HCT116 (cell line): ENCODE results near the gene PAGE5. TPM values are rescaled to one million over a fixed set of nuclear protein-coding genes. Genes with fewer than 3 reads are reported as not detected.

Experiments used
- ATAC-seq: fragments of 200-7000 bp; cut with Tn5 transposase; 2 replicates; pipeline ENCODE4 v1.9.1; 2020; ENCODE audit warnings: mild to moderate bottlenecking, moderate library complexity
- BruUV-seq: library from RNA; stranded (reverse); fragments of 400-500 nt; replicated peaks from 2 replicates; lab custom pipeline; 2021; lab: Mats Ljungman, UMichigan
- CTCF ChIA-PET: fragments of 300-600 bp; sonication (Branson Sonifier 250); formaldehyde crosslinking; loops from one replicate; lab custom pipeline; 2021; ENCODE audit warnings: antibody characterized with exemption; lab: Charles Lee
- POLR2A ChIA-PET: fragments of 300-600, 350-600 bp; sonication (Branson Sonifier 250); formaldehyde crosslinking; loops from one replicate; lab custom pipeline; 2021; ENCODE audit warnings: antibody characterized with exemption; lab: Charles Lee
- RAD21 ChIA-PET, 2 experiments: fragments of 300-600 bp; sonication (Branson Sonifier 250); formaldehyde crosslinking; loops; one replicate each; lab custom pipeline; 2023; ENCODE audit warnings: low total read pairs in 2 of 2; ENCODE audit not compliant: uncharacterized antibody in 2 of 2, unreplicated experiment in 2 of 2, low non-redundant PET in 1 of 2; lab: Charles Lee
- DNase-seq: peaks from one replicate; pipeline ENCODE4 v3.0.0-alpha.2; 2010; ENCODE audit warnings: low read depth, low spot score
- H2AFZ ChIP-seq: fragments of 200-600 bp; shearing (Covaris generic), sonication (generic); 2 replicates; pipeline ENCODE4 v1.6.1; 2017; ENCODE audit warnings: low read depth, mixed run types, mixed read lengths, antibody characterized with exemption, low read length; ENCODE audit not compliant: poor library complexity, severe bottlenecking
- H3K27ac ChIP-seq: 2 replicates; pipeline ENCODE4 v1.5.1; 2012; ENCODE audit warnings: low read depth, low read length
- H3K27me3 ChIP-seq: fragments of 200-600 bp; sonication (generic); 2 replicates; pipeline ENCODE4 v1.6.1; 2016; ENCODE audit warnings: mixed run types, low read length, mixed read lengths; ENCODE audit not compliant: insufficient read depth
- H3K36me3 ChIP-seq, 2 experiments: fragments of 200-500 bp in 1 of 2; fragments of 200-600 bp in 1 of 2; sonication (Bioruptor generic) in 1 of 2; sonication (generic) in 1 of 2; 2 replicates each; pipeline versions ENCODE4 v1.5.1 to v1.6.1; 2014 to 2016; ENCODE audit warnings: low read length in 2 of 2, inconsistent platforms in 1 of 2, mixed read lengths in 1 of 2, mixed run types in 1 of 2; ENCODE audit not compliant: insufficient read depth in 2 of 2, control insufficient read depth in 1 of 2
- H3K4me1 ChIP-seq, 2 experiments: fragments of 200-600 bp in 1 of 2; sonication (generic) in 1 of 2; 2 replicates each; pipeline versions ENCODE4 v1.5.1 to v1.6.1; 2012 to 2017; ENCODE audit warnings: low read length in 2 of 2, inconsistent platforms in 1 of 2, mild to moderate bottlenecking in 1 of 2, mixed read lengths in 1 of 2, mixed run types in 1 of 2, moderate library complexity in 1 of 2; ENCODE audit not compliant: insufficient read depth in 2 of 2, control insufficient read depth in 1 of 2
- H3K4me2 ChIP-seq: fragments of 200-600 bp; sonication (generic); 2 replicates; pipeline ENCODE4 v1.6.1; 2017; ENCODE audit warnings: mixed run types, low read length, mixed read lengths
- H3K4me3 ChIP-seq, 2 experiments: fragments of 200-600 bp in 1 of 2; sonication (generic) in 1 of 2; replicated peaks in 1 of 2; 2 replicates each; pipeline ENCODE4 v1.5.1; 2011 to 2016; ENCODE audit warnings: low read length in 2 of 2, control low read depth in 1 of 2, low read depth in 1 of 2, mild to moderate bottlenecking in 1 of 2, mixed read lengths in 1 of 2, mixed run types in 1 of 2
- H3K79me2 ChIP-seq: fragments of 200-600 bp; sonication (generic); 2 replicates; pipeline ENCODE4 v1.6.1; 2017; ENCODE audit warnings: mild to moderate bottlenecking, mixed run types, low read length, moderate library complexity, mixed read lengths; ENCODE audit not compliant: insufficient read depth
- H3K9ac ChIP-seq: fragments of 200-600 bp; sonication (generic); 2 replicates; pipeline ENCODE4 v1.6.1; 2016; ENCODE audit warnings: low read length, mixed read lengths
- H3K9me2 ChIP-seq: fragments of 200-600 bp; sonication (generic), shearing (Covaris generic); 2 replicates; pipeline ENCODE4 v1.6.1; 2017; ENCODE audit warnings: mixed run types, mild to moderate bottlenecking, moderate library complexity; ENCODE audit not compliant: insufficient read depth
- H3K9me3 ChIP-seq, 2 experiments: fragments of 200-500 bp in 1 of 2; fragments of 200-600 bp in 1 of 2; sonication (Bioruptor generic) in 1 of 2; sonication (generic) in 1 of 2; 2 replicates each; pipeline ENCODE4 v1.6.1; 2014 to 2017; ENCODE audit warnings: low read length in 2 of 2, mixed read lengths in 2 of 2, inconsistent platforms in 1 of 2, low read depth in 1 of 2, mild to moderate bottlenecking in 1 of 2, mixed run types in 1 of 2, moderate library complexity in 1 of 2; ENCODE audit not compliant: control insufficient read depth in 1 of 2, insufficient read depth in 1 of 2
- H4K20me1 ChIP-seq: fragments of 200-600 bp; sonication (generic), shearing (Covaris generic); 2 replicates; pipeline ENCODE4 v1.6.1; 2017; ENCODE audit warnings: mixed run types, mild to moderate bottlenecking, moderate library complexity; ENCODE audit not compliant: insufficient read depth
- ATF3 ChIP-seq: IDR thresholded peaks from 2 replicates; pipeline ENCODE4 v1.6.1; 2012
- CBX3 ChIP-seq: IDR thresholded peaks from 2 replicates; pipeline ENCODE4 v1.6.1; 2012; ENCODE audit warnings: low read depth
- CEBPB ChIP-seq: IDR thresholded peaks from 2 replicates; pipeline ENCODE4 v1.6.1; 2012; ENCODE audit warnings: low read depth
- CTCF ChIP-seq, 3 experiments: fragments of 200-600 bp in 1 of 3; sonication (generic) in 1 of 3; IDR thresholded peaks in 2 of 3; conservative IDR thresholded peaks in 1 of 3; 2 replicates each; pipeline ENCODE4 v1.5.1; 2012 to 2017; ENCODE audit warnings: low read depth in 2 of 3, low read length in 2 of 3, antibody characterized with exemption in 1 of 3, borderline replicate concordance in 1 of 3, control low read depth in 1 of 3, mild to moderate bottlenecking in 1 of 3, mixed read lengths in 1 of 3, mixed run types in 1 of 3, moderate library complexity in 1 of 3; ENCODE audit not compliant: insufficient read depth in 1 of 3
- EGR1 ChIP-seq: IDR thresholded peaks from 2 replicates; pipeline ENCODE4 v1.6.1; 2012; ENCODE audit warnings: low read depth
- EZH2 ChIP-seq: fragments of 200-600 bp; sonication (generic); IDR thresholded peaks from 2 replicates; pipeline ENCODE4 v1.6.1; 2017; ENCODE audit warnings: antibody characterized with exemption, mixed run types
- EZH2phosphoT487 ChIP-seq: fragments of 200-600 bp; IDR thresholded peaks from 2 replicates; pipeline ENCODE4 v1.6.1; 2018; ENCODE audit warnings: antibody characterized with exemption, borderline replicate concordance
- FOSL1 ChIP-seq: IDR thresholded peaks from 2 replicates; pipeline ENCODE4 v1.6.1; 2012; ENCODE audit warnings: low read depth
- JUND ChIP-seq: IDR thresholded peaks from 2 replicates; pipeline ENCODE4 v1.6.1; 2012
- POLR2A ChIP-seq: IDR thresholded peaks from 2 replicates; pipeline ENCODE4 v1.7.0; 2011; ENCODE audit warnings: borderline replicate concordance; ENCODE audit not compliant: insufficient read depth, insufficient read length; ENCODE audit errors: extremely low read depth
- POLR2AphosphoS5 ChIP-seq: IDR thresholded peaks from 2 replicates; pipeline ENCODE4 v1.6.1; 2011; ENCODE audit warnings: mild to moderate bottlenecking, low read depth, low read length, moderate library complexity
- RAD21 ChIP-seq: IDR thresholded peaks from 2 replicates; pipeline ENCODE4 v1.6.1; 2012; ENCODE audit warnings: low read depth, mild to moderate bottlenecking
- REST ChIP-seq: IDR thresholded peaks from 2 replicates; pipeline ENCODE4 v1.6.1; 2012; ENCODE audit warnings: low read depth
- TCF7L2 ChIP-seq: IDR thresholded peaks from 2 replicates; pipeline ENCODE4 v1.7.0; 2011; ENCODE audit warnings: borderline replicate concordance, inconsistent platforms; ENCODE audit not compliant: insufficient read depth, insufficient read length; ENCODE audit errors: extremely low read depth
- YY1 ChIP-seq: IDR thresholded peaks from 2 replicates; pipeline ENCODE4 v1.6.1; 2011; ENCODE audit warnings: low read length, low read depth, moderate library complexity, mild to moderate bottlenecking; ENCODE audit not compliant: insufficient replicate concordance; ENCODE audit errors: extremely low read depth
- ZFX ChIP-seq: fragments of 450-650 bp; IDR thresholded peaks from 2 replicates; pipeline ENCODE4 v1.6.1; 2017
- ZNF274 ChIP-seq: fragments of 200-500 bp; sonication (Bioruptor generic); IDR thresholded peaks from 2 replicates; pipeline ENCODE4 v1.6.1; 2014; ENCODE audit warnings: mild to moderate bottlenecking, low read depth, low read length, inconsistent platforms
- intact Hi-C: fragments of 100-400 bp; cut with micrococcal nuclease; formaldehyde crosslinking; loops from 2 replicates; pipeline ENCODE4 v1.10.0; 2022
- total RNA-seq: library from RNA; stranded (reverse); gene quantifications from one replicate; pipeline ENCODE4 v1.2.1, GENCODE V29; 2021; ENCODE audit not compliant: unreplicated experiment

PAGE5 gene
- total RNA-seq, 1 experiment from 2014 or later = not detected

GRCh38 chrX:55187281-55187680, 32.9 kb upstream of the PAGE5 start:
- Histone ChIP-seq H3K36me3 (no peaks in the 10 kb centered on the region), H3K4me3 (no peak overlapping the region), H2AFZ (no peak overlapping the region), H3K27ac (no peak overlapping the region), H3K79me2 (no peaks in the 10 kb centered on the region), H3K4me1 (no peaks in the 10 kb centered on the region), H3K4me2 (no peak overlapping the region), H4K20me1 (no peaks in the 10 kb centered on the region), H3K9ac (no peak overlapping the region), H3K27me3 (no peaks in the 10 kb centered on the region), H3K9me3 (no peaks in the 10 kb centered on the region), H3K9me2 (no peaks in the 10 kb centered on the region)
- DNase-seq (no peak), ATAC-seq (no peak)
- ChIA-PET CTCF (no interaction called here), POLR2A (no interaction called here), RAD21 (no interaction called here)
- intact Hi-C loops = no loop called here
- BruUV-seq = no TSS peak
- TF ChIP-seq EZH2phosphoT487 (no peak), EGR1 (no peak)

GRCh38 chrX:55196688-55197087, 23.5 kb upstream of the PAGE5 start:
- POLR2A ChIA-PET = no interaction called here
- intact Hi-C loops = no loop called here
- no peak overlapping the region for H3K9ac ChIP-seq
- TF ChIP-seq ZFX (no peak), POLR2A (no peak), POLR2AphosphoS5 (no peak), EGR1 (no peak), REST (no peak), ZNF274 (no peak), JUND (no peak), CBX3 (no peak), RAD21 (no peak), CEBPB (no peak), CTCF (IDR thresholded peaks at IDR 0.05 in 2 of 3, conservative IDR thresholded peaks at IDR 0.05 in 1 of 3; ENCODE audit: borderline replicate concordance in 1 of 3, insufficient read depth in 1 of 3, low read depth in 2 of 3, low read length in 2 of 3) (no peak), TCF7L2 (no peak), EZH2 (no peak), YY1 (no peak), ATF3 (no peak), EZH2phosphoT487 (no peak), FOSL1 (no peak)

More at GRCh38 chrX:55196688-55197087, 23.5 kb upstream of the PAGE5 start:
- RAD21 ChIA-PET = no interaction called here
- H4K20me1 ChIP-seq = no peaks in the 10 kb centered on the region
- no peaks in the 10 kb centered on the region for H3K27me3 ChIP-seq
- DNase-seq = no peak
- BruUV-seq = no TSS peak
- H3K79me2 ChIP-seq = no peaks in the 10 kb centered on the region
- no peaks in the 10 kb centered on the region for H3K9me2 ChIP-seq
- ATAC-seq = no peak
- no peaks in the 10 kb centered on the region for H3K4me1 ChIP-seq
- no peak overlapping the region for H2AFZ ChIP-seq
- H3K4me3 ChIP-seq = no peak overlapping the region
- no peaks in the 10 kb centered on the region for H3K36me3 ChIP-seq
- no peak overlapping the region for H3K27ac ChIP-seq
- no peaks in the 10 kb centered on the region for H3K9me3 ChIP-seq
- CTCF ChIA-PET = no interaction called here
- no peak overlapping the region for H3K4me2 ChIP-seq
